Measurements from ENCODE around the gene FKBP4. TPM values are rescaled to one million over a fixed set of nuclear protein-coding genes. Genes with fewer than 3 reads are reported as not detected.

Gene FKBP4, protein sequence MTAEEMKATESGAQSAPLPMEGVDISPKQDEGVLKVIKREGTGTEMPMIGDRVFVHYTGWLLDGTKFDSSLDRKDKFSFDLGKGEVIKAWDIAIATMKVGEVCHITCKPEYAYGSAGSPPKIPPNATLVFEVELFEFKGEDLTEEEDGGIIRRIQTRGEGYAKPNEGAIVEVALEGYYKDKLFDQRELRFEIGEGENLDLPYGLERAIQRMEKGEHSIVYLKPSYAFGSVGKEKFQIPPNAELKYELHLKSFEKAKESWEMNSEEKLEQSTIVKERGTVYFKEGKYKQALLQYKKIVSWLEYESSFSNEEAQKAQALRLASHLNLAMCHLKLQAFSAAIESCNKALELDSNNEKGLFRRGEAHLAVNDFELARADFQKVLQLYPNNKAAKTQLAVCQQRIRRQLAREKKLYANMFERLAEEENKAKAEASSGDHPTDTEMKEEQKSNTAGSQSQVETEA
- 45.3 and 58.6 TPM in 2 replicates for total RNA-seq (ENCODE audit: low replicate concordance)

DNA sequence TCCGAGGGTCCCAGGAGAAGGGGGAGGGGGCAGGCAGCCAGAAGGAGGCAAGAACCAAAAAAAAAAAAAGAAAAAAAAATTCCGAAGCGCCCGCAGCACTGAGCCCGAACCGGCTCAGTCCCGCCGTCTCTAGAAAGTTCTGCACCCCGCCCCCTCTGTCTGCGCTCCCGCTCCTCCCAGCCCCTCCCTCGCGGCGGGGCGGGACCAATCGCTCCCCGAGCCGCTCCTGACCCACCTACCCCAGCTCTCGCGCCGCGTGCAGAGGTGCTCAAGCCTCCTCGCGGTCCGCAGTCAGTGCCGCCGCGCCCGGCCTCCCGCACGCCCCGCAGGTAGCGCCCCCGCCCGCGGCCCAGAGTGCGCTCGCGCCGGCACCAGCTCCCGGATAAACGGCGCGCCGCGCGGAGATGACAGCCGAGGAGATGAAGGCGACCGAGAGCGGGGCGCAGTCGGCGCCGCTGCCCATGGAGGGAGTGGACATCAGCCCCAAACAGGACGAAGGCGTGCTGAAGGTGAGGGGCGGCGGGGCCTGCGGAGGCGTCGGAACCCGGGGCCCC is at the start of gene FKBP4:
FKBP4 (plus strand) TSS at position 235 of the 554 bp plus-strand sequence; CDS start at position 405, 170 bp downstream.
- peak; percentile 92 for DNase-seq (ENCODE audit: low spot score)
- Histone ChIP-seq H3K4me3 (peak within 1 kb of the TSS; percentile 63), H3K79me2 (ENCODE audit: low read depth) (peaks cover 20% of the 10 kb centered on the region), H3K4me2 (peak within 1 kb of the TSS; percentile 81), H3K4me1 (peaks cover 21% of the 10 kb centered on the region), H3K9me3 (ENCODE audit: low read depth) (no peaks in the 10 kb centered on the region), H2AFZ (replicated peaks) (peak within 1 kb of the TSS; percentile 89), H3K36me3 (no peaks in the 10 kb centered on the region), H4K20me1 (ENCODE audit: low read depth) (peaks cover 29% of the 10 kb centered on the region), H3K27me3 (peaks cover 25% of the 10 kb centered on the region), H3K27ac (no peak within 1 kb of the TSS), H3F3A (ENCODE audit: low read depth) (peaks cover 28% of the 10 kb centered on the region), H3K9ac (peak within 1 kb of the TSS; percentile 43)
- H3K27ac Mint-ChIP-seq: no peak within 1 kb of the TSS
- H3K4me3 Mint-ChIP-seq: peak within 1 kb of the TSS; percentile 92
- H3K9me3 Mint-ChIP-seq: no peaks in the 10 kb centered on the region
- peaks cover 10% of the 10 kb centered on the region for H3K27me3 Mint-ChIP-seq (ENCODE audit: insufficient read depth, low read depth)
- H3K36me3 Mint-ChIP-seq: peaks cover 19% of the 10 kb centered on the region
- TF ChIP-seq, protein P1, sequence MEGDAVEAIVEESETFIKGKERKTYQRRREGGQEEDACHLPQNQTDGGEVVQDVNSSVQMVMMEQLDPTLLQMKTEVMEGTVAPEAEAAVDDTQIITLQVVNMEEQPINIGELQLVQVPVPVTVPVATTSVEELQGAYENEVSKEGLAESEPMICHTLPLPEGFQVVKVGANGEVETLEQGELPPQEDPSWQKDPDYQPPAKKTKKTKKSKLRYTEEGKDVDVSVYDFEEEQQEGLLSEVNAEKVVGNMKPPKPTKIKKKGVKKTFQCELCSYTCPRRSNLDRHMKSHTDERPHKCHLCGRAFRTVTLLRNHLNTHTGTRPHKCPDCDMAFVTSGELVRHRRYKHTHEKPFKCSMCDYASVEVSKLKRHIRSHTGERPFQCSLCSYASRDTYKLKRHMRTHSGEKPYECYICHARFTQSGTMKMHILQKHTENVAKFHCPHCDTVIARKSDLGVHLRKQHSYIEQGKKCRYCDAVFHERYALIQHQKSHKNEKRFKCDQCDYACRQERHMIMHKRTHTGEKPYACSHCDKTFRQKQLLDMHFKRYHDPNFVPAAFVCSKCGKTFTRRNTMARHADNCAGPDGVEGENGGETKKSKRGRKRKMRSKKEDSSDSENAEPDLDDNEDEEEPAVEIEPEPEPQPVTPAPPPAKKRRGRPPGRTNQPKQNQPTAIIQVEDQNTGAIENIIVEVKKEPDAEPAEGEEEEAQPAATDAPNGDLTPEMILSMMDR (IDR thresholded peaks at IDR 0.05): no peak
- TF ChIP-seq EZH2phosphoT487 (IDR thresholded peaks at IDR 0.05): peak; percentile 3
- no peak for TF ChIP-seq EZH2 (IDR thresholded peaks at IDR 0.05)
- H3K4me1 Mint-ChIP-seq: peaks cover 25% of the 10 kb centered on the region

DNA sequence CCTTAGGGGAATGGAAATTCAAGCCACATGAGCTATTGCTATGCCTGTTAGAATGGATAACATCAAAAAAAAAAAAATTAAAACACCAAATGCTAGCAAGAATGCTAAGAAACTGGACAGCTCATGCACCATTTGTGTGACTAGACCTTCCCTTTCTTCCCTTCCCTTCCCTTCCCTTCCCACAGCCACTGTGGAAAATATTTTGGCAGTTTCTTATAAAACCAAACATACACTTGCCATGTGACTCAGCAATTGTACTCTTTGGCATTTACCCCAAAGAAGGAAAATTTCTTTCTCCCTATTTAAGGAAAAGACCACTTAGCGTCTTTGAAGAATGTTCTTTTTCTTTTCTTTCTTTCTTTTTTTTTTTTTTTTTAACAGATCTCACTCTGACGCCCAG is 49.1 kb upstream of the FKBP4 start:
- Mint-ChIP-seq H3K27ac (no peak overlapping the region), H3K36me3 (no peaks in the 10 kb centered on the region), H3K27me3 (ENCODE audit: insufficient read depth, low read depth) (peaks cover 11% of the 10 kb centered on the region), H3K4me3 (no peak overlapping the region), H3K9me3 (no peaks in the 10 kb centered on the region), H3K4me1 (no peaks in the 10 kb centered on the region)
- H3K4me2 ChIP-seq: no peak overlapping the region
- DNase-seq (ENCODE audit: low spot score): no peak
- no peak overlapping the region for H2AFZ ChIP-seq (replicated peaks)
- no peaks in the 10 kb centered on the region for H3F3A ChIP-seq (ENCODE audit: low read depth)
- no peaks in the 10 kb centered on the region for H3K36me3 ChIP-seq
- H3K27ac ChIP-seq: no peak overlapping the region
- H3K9ac ChIP-seq: no peak overlapping the region
- H3K79me2 ChIP-seq (ENCODE audit: low read depth): no peaks in the 10 kb centered on the region
- no peaks in the 10 kb centered on the region for H3K9me3 ChIP-seq (ENCODE audit: low read depth)
- H3K4me1 ChIP-seq: no peaks in the 10 kb centered on the region
- no peak for TF ChIP-seq EZH2phosphoT487 (IDR thresholded peaks at IDR 0.05)
- TF ChIP-seq EZH2 (IDR thresholded peaks at IDR 0.05): no peak
- TF ChIP-seq, protein P1 (IDR thresholded peaks at IDR 0.05): no peak
- no peaks in the 10 kb centered on the region for H4K20me1 ChIP-seq (ENCODE audit: low read depth)
- no peak overlapping the region for H3K4me3 ChIP-seq
- peaks cover 2% of the 10 kb centered on the region for H3K27me3 ChIP-seq

DNA sequence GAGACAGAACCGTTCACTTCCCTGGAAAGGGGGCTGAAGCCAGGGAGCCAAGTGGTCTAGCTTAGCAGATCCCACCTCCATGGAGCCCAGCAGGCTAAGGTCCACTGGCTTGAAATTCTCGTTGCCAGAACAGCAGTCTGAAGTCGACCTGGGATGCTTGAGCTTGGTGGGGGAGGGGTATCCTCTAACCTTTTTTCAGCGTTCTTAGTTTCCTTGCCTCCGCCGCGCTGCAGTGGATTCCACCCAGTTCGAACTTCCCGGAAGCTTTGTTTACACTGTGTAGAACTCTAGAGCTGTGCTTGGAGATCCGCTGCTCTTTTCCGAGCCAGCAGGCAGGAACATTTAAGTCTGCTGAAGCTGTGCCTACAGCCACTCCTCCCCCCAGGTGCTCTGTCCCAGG is 45.2 kb upstream of the FKBP4 start:
- DNase-seq (ENCODE audit: low spot score): no peak
- H3K9me3 Mint-ChIP-seq: no peaks in the 10 kb centered on the region
- H3K27me3 Mint-ChIP-seq (ENCODE audit: insufficient read depth, low read depth): peaks cover 24% of the 10 kb centered on the region

More for the DNA sequence above, 45.2 kb upstream of the FKBP4 start:
- Histone ChIP-seq H2AFZ (replicated peaks) (no peak overlapping the region), H3K79me2 (ENCODE audit: low read depth) (no peaks in the 10 kb centered on the region), H3K27ac (no peak overlapping the region), H3K4me3 (no peak overlapping the region), H3K9me3 (ENCODE audit: low read depth) (no peaks in the 10 kb centered on the region), H3K9ac (no peak overlapping the region), H3K36me3 (no peaks in the 10 kb centered on the region), H4K20me1 (ENCODE audit: low read depth) (peaks cover 21% of the 10 kb centered on the region), H3K27me3 (peaks cover 32% of the 10 kb centered on the region), H3K4me1 (peaks cover 15% of the 10 kb centered on the region), H3K4me2 (no peak overlapping the region), H3F3A (ENCODE audit: low read depth) (peaks cover 8% of the 10 kb centered on the region)
- Mint-ChIP-seq H3K4me1 (no peaks in the 10 kb centered on the region), H3K27ac (no peak overlapping the region), H3K4me3 (no peak overlapping the region), H3K36me3 (no peaks in the 10 kb centered on the region)
- TF ChIP-seq EZH2 (IDR thresholded peaks at IDR 0.05) (no peak), EZH2phosphoT487 (IDR thresholded peaks at IDR 0.05) (no peak)
- TF ChIP-seq, protein P1 (IDR thresholded peaks at IDR 0.05): no peak
